Activated T-cell treated with anti-CD3 and anti-CD28 coated beads, Interleukin-2, amount 50 U/mL, for 72 hours (primary cell): ENCODE data around the gene KCNT1. TPM values are rescaled to one million over a fixed set of nuclear protein-coding genes. Genes with fewer than 3 reads are reported as not detected.

Experiments used
- ATAC-seq, 2 donors: fragments of 150-1000 bp; cut with Tn5 transposase; replicated peaks in 1 of 2; 2 replicates each; pipeline ENCODE4 v1.10.0; 2021; ENCODE audit warnings: moderate library complexity in 2 of 2, mild to moderate bottlenecking in 1 of 2
- DNase-seq, 2 donors: peaks; one replicate each; pipeline ENCODE4 v3.0.0; 2021 to 2022; ENCODE audit warnings: mixed read lengths in 1 of 2
- H3K27ac Mint-ChIP-seq: one replicate; pipeline ENCODE4 v1.8.0; 2022; ENCODE audit warnings: mild to moderate bottlenecking, moderate library complexity, mixed read lengths
- H3K27me3 Mint-ChIP-seq: one replicate; pipeline ENCODE4 v1.8.0; 2022; ENCODE audit warnings: low read depth, mixed read lengths
- H3K36me3 Mint-ChIP-seq, 2 donors: one replicate each; pipeline ENCODE4 v1.8.0; 2022; ENCODE audit warnings: mixed read lengths in 2 of 2, mild to moderate bottlenecking in 1 of 2; ENCODE audit not compliant: insufficient read depth in 2 of 2
- H3K4me1 Mint-ChIP-seq: one replicate; pipeline ENCODE4 v1.8.0; 2022; ENCODE audit warnings: low read depth, mixed read lengths
- H3K4me3 Mint-ChIP-seq, 2 donors: one replicate each; pipeline ENCODE4 v1.8.0; 2022; ENCODE audit warnings: mild to moderate bottlenecking in 2 of 2, mixed read lengths in 2 of 2, moderate library complexity in 2 of 2
- H3K9me3 Mint-ChIP-seq, 2 donors: one replicate each; pipeline ENCODE4 v1.8.0; 2022; ENCODE audit warnings: mixed read lengths in 2 of 2
- total RNA-seq, 2 donors: library from RNA; stranded (reverse); gene quantifications; one replicate each; pipeline ENCODE4 v1.2.3, GENCODE V29; 2022

KCNT1 gene
- total RNA-seq, 2 donors from 2014 or later: not detected

DNA sequence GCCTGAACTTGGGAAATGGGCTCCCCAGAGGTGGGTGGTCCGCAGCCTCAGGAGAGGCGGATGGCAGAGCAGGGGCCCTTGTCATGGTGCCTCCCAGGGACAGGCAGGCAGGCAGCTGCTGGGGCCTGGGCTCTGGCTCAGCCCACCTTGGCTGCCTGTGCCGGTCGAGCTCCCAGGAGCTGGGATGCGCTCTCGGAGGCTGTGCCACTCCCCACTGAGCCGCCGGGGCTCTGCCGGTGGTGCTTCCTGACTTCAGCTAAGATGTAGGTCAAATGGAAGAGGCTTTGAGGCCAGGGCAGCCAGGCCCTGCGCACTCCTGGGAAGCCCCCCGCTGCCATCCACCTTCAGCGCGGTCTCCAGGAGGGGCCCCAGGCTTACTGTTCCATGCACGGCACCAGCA lies 41.0 kb downstream of the KCNT1 start:
- H3K9me3 Mint-ChIP-seq: no peaks in the 10 kb centered on the region
- H3K27ac Mint-ChIP-seq: no peak overlapping the region
- no peaks in the 10 kb centered on the region for H3K4me1 Mint-ChIP-seq
- no peaks in the 10 kb centered on the region for H3K36me3 Mint-ChIP-seq
- ATAC-seq: no peak
- no peak for DNase-seq
- H3K4me3 Mint-ChIP-seq: no peak overlapping the region
- no peaks in the 10 kb centered on the region for H3K27me3 Mint-ChIP-seq

DNA sequence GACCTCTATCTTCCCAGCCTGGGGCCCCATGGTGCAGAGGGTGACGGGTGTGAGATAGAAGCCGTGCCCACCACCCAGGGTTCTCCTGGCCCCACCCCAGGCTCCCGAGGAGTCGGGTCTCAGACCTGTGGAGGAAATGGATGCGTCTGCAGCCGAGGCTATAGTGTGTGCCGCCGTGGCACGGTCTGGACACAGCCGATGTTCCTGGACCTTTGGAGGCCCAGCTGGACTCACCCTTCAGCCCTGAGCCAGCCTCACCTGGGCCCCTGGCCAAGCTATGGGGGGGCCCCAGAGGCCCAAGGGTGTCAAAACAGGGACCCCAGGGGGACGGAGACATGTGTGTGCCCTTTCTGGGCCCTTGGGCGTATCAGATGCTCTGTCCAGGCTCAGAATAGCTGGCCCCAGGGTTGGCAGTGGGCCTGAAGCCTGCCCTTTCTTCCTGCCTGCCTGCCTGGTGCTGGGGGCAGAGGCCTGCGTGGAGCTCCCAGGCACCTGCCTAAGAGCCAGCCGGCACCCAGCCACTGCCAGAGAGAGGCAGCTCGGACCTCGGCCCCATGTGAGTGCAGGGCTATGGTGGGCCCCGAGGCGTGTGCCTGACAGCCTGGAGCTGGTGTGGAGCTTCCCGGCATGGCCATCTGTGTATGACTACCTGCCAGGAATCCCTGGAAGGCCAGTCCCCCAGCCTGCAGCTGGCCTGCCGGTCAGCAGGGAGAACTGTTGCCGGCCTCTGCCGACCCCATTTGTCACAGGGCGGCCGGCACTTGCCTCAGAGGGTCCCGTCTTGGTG lies 41.8 kb downstream of the KCNT1 start:
- ATAC-seq: no peak
- H3K4me1 Mint-ChIP-seq: no peaks in the 10 kb centered on the region
- H3K9me3 Mint-ChIP-seq: no peaks in the 10 kb centered on the region
- no peak overlapping the region for H3K4me3 Mint-ChIP-seq
- no peak for DNase-seq
- no peaks in the 10 kb centered on the region for H3K36me3 Mint-ChIP-seq
- no peaks in the 10 kb centered on the region for H3K27me3 Mint-ChIP-seq
- no peak overlapping the region for H3K27ac Mint-ChIP-seq

DNA sequence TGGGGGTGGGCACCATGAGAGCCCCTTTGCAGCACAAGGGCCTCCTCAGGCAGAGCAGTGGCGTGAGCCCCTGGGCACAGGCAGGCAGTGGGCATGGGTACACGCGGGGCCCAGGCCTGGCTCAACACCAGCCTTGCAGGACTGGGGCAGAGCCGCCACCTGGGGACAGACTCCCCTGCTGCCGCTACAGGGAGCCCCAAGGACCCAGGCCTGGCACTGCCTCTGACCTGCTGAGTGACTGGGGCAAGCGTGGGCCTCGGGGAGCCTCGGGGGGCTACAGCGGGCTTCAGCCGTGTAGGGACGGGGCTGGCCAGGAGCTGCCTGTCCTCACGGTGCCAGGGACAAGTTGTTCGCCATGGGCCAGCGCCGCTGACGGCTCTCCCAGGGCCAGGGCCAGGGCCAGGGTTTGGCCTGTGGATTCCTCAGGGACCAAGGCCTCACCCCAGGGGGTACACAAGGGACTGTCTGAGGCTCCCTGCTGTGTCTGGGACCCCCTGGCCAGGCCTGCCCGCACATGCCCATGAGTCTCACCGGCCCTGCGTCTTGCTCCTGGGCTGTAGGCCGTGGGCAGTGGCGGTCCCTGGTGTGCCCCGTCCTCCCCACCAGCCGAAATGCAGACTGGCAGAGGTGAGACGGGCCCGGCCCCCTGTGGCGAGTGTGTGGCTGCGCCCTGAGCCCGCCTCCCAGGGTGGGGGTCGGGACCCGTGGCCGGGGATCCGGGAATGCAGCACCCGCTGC lies 42.5 kb downstream of the KCNT1 start:
- no peaks in the 10 kb centered on the region for H3K36me3 Mint-ChIP-seq
- H3K4me3 Mint-ChIP-seq: no peak overlapping the region
- H3K9me3 Mint-ChIP-seq: no peaks in the 10 kb centered on the region
- DNase-seq (no peak), ATAC-seq (no peak)
- no peaks in the 10 kb centered on the region for H3K4me1 Mint-ChIP-seq
- H3K27ac Mint-ChIP-seq: no peak overlapping the region
- H3K27me3 Mint-ChIP-seq: no peaks in the 10 kb centered on the region

DNA sequence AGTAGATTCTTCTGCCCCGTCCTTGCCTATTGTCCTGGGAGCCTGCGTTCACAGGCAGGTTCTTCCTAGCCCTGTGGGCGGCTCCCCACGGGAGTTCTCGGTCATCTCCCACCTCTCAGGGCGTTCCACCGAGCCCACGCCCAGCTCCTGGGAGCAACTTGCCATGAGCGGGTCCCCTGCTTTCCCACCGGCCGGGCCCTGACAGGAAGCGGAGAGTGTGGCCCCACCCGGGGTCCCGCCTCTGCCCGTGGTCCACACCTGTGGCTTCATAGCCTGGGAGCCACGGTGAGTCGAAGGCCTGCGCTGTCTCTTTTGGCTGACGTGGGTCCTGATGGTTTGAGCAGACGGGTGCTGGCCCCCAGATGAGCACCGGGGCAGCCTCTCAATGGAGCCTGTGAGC lies 43.2 kb downstream of the KCNT1 start:
- no peaks in the 10 kb centered on the region for H3K27me3 Mint-ChIP-seq
- H3K4me3 Mint-ChIP-seq: no peak overlapping the region

DNA sequence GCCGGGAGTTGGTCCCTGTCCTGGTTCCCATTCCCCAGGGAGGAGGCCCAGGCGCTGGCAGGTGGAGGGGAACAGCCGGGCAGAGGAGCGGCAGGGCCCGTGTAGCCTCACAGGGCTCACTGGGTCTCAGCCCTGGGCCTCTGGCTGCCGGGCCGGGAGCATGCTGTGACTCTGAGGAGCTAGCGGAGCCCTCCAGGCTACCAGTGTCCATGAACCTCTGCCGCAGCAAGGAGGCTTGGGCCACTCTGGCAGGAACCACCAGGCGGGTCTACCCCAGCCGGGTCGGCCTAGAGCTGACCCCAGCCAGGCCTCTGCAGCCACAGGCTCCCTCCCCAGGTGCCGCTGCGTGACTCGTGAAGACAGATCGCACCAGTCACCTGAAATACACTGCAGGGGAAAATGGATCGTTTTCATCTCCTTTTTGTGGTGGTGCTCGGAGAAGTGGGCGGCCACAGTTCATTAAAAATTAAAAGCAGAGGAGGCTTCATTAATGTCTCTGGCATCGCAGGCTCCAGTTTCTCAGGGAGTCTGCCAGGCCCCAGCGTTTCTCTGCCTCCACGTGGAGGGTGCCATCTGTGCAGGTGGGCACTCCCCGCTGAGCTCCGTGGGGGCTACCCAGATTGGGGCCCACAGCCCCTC lies 43.8 kb downstream of the KCNT1 start:
- no peak for ATAC-seq
- H3K4me1 Mint-ChIP-seq: no peaks in the 10 kb centered on the region
- no peaks in the 10 kb centered on the region for H3K27me3 Mint-ChIP-seq
- no peak overlapping the region for H3K27ac Mint-ChIP-seq
- DNase-seq: no peak
- H3K4me3 Mint-ChIP-seq: no peak overlapping the region
- no peaks in the 10 kb centered on the region for H3K36me3 Mint-ChIP-seq
- H3K9me3 Mint-ChIP-seq: no peaks in the 10 kb centered on the region

More for the DNA sequence above, 43.2 kb downstream of the KCNT1 start:
- H3K9me3 Mint-ChIP-seq: no peaks in the 10 kb centered on the region
- no peaks in the 10 kb centered on the region for H3K4me1 Mint-ChIP-seq
- H3K27ac Mint-ChIP-seq: no peak overlapping the region
- no peak for DNase-seq
- ATAC-seq: no peak
- H3K36me3 Mint-ChIP-seq: no peaks in the 10 kb centered on the region

DNA sequence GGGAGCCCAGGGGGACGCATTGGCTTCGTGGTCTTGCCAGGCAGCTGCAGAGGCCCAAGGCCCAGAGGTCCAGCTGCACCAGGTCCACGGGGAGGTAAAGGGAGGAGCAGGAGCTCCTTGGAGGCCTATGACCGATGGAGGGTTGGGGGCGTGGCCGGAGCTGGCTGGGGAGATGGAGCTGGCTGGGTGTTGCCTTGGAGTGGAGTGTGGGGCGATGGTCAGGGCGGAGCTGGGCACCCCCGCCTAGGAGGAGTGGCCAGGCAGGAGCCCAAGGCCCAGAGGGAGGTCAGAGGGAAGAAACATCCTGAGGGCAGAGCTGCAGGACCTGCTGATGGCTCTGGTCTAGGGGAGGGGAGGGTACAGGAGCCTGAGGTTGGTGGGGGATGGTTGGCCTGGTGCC lies 44.6 kb downstream of the KCNT1 start:
- no peak overlapping the region for H3K27ac Mint-ChIP-seq
- H3K27me3 Mint-ChIP-seq: no peaks in the 10 kb centered on the region
- ATAC-seq (no peak), DNase-seq (no peak)
- no peaks in the 10 kb centered on the region for H3K9me3 Mint-ChIP-seq
- H3K4me1 Mint-ChIP-seq: no peaks in the 10 kb centered on the region
- H3K36me3 Mint-ChIP-seq: no peaks in the 10 kb centered on the region
- no peak overlapping the region for H3K4me3 Mint-ChIP-seq

DNA sequence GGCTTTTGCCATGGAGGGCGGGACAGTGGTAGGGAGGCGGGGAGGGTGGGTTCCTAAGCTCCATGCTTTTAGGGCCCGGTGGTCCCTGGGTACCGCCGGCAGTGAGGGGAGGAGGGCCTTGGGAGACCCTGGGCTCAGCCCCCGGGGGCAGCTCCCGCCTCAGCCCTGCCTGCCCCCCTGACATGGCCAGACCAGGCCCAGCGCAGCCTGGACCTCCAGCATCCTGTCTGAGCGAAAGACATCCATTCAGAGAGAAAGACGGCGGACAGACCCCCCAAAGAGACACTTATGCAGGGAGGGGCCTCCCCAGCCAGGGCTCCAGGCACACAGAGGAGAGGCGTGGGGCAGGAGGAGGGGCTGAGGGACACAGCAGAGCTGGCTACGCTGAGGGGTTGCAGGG lies 45.3 kb downstream of the KCNT1 start:
- Mint-ChIP-seq H3K36me3 (no peaks in the 10 kb centered on the region), H3K4me3 (no peak overlapping the region), H3K9me3 (no peaks in the 10 kb centered on the region), H3K4me1 (no peaks in the 10 kb centered on the region), H3K27ac (no peak overlapping the region), H3K27me3 (no peaks in the 10 kb centered on the region)
- ATAC-seq (no peak), DNase-seq (no peak)

DNA sequence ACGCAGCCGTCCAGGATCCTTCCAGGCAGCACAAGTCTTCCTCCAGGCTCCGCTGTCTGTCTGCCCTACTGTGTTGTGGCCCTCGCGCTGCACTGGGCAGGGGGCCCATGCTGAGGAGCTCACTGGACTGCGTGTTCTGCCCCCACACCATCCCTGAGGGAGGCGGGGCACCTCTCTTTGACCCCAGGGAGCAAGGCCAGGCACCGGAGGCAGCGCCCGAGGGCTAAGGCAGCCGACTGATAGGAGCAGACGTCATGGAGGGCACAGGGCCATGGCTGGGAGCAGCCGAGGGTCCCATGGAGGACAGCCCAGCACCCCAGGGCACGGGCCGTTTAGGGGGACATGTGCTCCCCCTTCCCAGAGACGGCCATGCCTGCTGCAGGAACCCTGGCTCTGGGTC lies 46.7 kb downstream of the KCNT1 start:
- Mint-ChIP-seq H3K4me1 (no peaks in the 10 kb centered on the region), H3K27ac (no peak overlapping the region), H3K27me3 (peaks cover 6% of the 10 kb centered on the region), H3K9me3 (no peaks in the 10 kb centered on the region), H3K4me3 (no peak overlapping the region), H3K36me3 (no peaks in the 10 kb centered on the region)
- DNase-seq (no peak), ATAC-seq (no peak)

DNA sequence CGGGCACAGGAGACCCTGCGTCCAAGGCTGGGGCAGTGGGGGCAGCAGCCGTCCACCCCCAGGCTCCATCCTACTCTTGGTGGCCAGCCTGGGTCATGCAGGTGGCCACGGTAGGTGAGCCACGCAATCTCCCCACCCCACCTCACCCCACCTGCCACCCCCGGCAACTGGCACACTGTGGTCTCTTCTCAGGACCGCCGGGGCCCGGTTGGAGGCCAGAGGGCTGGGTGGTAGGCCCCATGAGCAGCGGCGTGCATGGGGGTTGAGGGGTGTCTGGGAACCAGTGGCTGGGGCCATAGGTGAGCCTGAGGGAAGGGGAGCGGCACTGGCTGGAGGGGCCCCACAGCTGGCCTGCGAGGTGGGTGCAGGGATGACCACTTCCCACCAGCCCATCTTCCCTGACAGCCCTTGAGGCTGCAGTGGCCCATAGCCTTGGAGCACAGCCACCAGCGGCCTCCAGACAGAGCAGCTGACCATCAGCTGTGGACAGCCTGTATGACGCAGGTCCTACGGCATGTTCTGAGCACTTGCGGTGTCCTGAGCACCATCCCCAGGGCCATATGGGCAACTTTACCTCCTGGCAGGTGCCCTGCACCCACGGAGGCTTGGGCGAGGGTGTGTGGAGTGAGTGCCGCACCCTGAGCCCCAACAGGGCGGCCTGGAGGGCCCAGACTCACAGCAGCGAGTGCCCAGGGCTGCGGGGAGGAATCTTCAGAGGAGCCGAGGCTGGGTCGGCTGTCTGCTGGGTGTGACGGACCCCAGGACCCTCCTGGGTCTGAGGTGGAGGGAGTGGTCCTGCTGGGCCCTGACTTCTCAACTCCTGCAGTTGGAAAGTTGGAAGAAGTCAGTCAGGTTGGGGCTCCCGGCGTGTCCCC lies 47.4 kb downstream of the KCNT1 start:
- DNase-seq (no peak), ATAC-seq (no peak)
- no peak overlapping the region for H3K27ac Mint-ChIP-seq
- no peaks in the 10 kb centered on the region for H3K4me1 Mint-ChIP-seq
- no peaks in the 10 kb centered on the region for H3K36me3 Mint-ChIP-seq
- no peaks in the 10 kb centered on the region for H3K9me3 Mint-ChIP-seq
- H3K27me3 Mint-ChIP-seq: peaks cover 6% of the 10 kb centered on the region
- no peak overlapping the region for H3K4me3 Mint-ChIP-seq

DNA sequence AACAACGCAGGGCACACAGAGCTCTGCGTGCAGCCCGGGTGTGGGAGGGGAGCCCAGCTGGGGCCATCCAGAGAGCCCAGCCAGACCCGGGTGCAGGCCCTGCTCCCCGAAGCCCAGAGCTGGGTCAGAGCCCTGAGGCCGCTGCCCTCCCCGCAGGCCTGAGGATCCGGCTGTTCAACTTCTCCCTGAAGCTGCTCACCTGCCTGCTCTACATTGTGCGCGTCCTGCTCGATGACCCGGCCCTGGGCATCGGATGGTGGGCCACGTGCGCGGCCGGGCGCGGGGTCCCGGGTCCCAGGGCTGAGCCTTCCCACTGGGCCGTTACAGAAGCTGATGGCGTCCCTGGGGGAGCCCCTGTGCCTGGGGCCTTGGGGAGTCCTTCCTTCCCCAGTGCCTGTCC lies 48.8 kb downstream of the KCNT1 start:
- peaks cover 6% of the 10 kb centered on the region for H3K27me3 Mint-ChIP-seq
- H3K4me3 Mint-ChIP-seq: no peak overlapping the region
- H3K36me3 Mint-ChIP-seq: no peaks in the 10 kb centered on the region
- H3K27ac Mint-ChIP-seq: no peak overlapping the region
- no peaks in the 10 kb centered on the region for H3K9me3 Mint-ChIP-seq
- ATAC-seq (no peak), DNase-seq (no peak)
- H3K4me1 Mint-ChIP-seq: no peaks in the 10 kb centered on the region

DNA sequence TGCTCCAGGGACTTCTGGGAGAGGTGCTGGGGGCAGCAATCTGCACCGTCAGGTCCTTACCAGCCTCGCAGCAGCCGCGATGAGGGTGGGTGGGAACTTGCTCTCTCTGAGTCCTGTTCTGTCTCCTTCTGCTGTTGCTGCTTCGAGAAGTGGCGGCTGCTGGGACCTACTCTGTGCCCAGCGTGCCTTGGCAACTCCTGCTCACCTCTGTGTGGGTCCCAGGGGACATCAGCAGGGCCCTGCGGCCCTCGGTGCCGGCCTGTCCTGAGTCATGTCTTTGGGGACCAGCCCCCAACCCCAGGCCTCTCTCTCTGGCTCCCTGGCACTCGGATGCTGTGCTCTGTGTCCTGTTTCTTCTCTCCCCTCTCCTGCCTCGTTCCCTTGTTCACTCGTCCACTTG lies 49.5 kb downstream of the KCNT1 start:
- no peak for DNase-seq
- Mint-ChIP-seq H3K27ac (no peak overlapping the region), H3K36me3 (no peaks in the 10 kb centered on the region), H3K9me3 (no peaks in the 10 kb centered on the region), H3K27me3 (peaks cover 6% of the 10 kb centered on the region), H3K4me3 (no peak overlapping the region), H3K4me1 (no peaks in the 10 kb centered on the region)
- ATAC-seq: no peak

DNA sequence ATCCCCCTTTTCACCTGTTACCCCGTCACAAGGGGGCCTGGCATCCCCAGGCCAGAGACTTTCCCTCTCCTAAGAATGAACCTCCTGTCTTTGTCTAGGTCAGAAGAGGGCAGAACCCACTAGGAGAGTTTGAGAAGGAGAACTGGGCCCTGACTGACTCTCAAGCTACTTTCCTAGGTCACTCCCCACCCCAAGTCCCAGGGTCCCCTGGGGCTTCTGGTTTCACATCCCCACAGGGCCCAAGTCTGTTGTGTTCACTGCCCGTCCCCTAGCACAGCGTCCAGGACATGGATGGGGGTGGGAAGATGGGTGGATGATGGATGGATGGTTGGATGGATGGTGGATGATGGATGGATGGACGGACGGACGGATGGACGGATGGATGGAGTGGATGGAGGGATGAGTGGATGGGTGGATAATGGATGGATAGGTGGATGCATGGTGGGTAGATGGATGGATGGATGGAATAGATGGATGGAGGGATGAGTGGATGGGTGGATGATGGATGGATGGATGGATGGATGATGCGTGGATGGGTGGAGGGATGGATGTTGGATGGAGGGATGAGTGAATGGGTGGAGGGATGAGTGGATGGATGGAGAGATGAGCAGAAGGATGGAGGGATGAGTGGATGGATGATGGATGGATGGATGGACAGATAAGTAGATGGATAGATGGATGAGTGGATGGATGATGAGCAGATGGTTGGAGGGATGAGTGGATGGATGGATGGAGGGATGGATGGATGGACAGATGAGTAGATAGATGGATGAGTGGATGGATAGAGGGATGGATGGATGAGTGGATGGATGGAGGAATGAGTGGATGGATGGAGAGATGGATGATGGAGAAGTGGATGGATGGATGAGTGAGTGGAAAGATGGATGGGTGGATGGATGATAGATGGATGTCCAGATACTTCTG lies 50.6 kb downstream of the KCNT1 start:
- Mint-ChIP-seq H3K9me3 (no peaks in the 10 kb centered on the region), H3K27me3 (peaks cover 6% of the 10 kb centered on the region), H3K4me3 (no peak overlapping the region), H3K27ac (no peak overlapping the region), H3K4me1 (no peaks in the 10 kb centered on the region), H3K36me3 (no peaks in the 10 kb centered on the region)
- no peak for DNase-seq
- ATAC-seq: no peak
